GM23338 (cell line): ENCODE data around the gene SCTR. TPM values are rescaled to one million over a fixed set of nuclear protein-coding genes. Genes with fewer than 3 reads are reported as not detected.

Experiments
- ATAC-seq: fragments of 200-7000 bp; cut with Tn5 transposase; 3 replicates; pipeline ENCODE4 v1.9.1; 2020
- DNase-seq: peaks from one replicate; pipeline ENCODE4 v3.0.0-alpha.2; 2015; ENCODE audit warnings: low spot score
- H2AFZ ChIP-seq: fragments of 200-600 bp; sonication (generic); 2 replicates; pipeline ENCODE4 v1.8.0; 2016; ENCODE audit warnings: antibody characterized with exemption, mild to moderate bottlenecking, moderate library complexity
- H3F3A ChIP-seq: fragments of 200-600 bp; sonication (generic); replicated peaks from 2 replicates; pipeline ENCODE4 v1.8.0; 2017; ENCODE audit warnings: antibody characterized with exemption, mixed run types, low read depth
- H3K27ac ChIP-seq: fragments of 200-600 bp; sonication (generic); 2 replicates; pipeline ENCODE4 v1.6.1; 2016; ENCODE audit warnings: low read depth
- H3K27me3 ChIP-seq: fragments of 200-600 bp; sonication (generic); 2 replicates; pipeline ENCODE4 v1.8.0; 2016; ENCODE audit warnings: mild to moderate bottlenecking, mixed run types, moderate library complexity; ENCODE audit not compliant: insufficient read depth
- H3K36me3 ChIP-seq: fragments of 200-600 bp; sonication (generic); 2 replicates; pipeline ENCODE4 v1.8.0; 2016; ENCODE audit warnings: mild to moderate bottlenecking; ENCODE audit not compliant: insufficient read depth
- H3K4me1 ChIP-seq: fragments of 200-600 bp; sonication (generic); 2 replicates; pipeline ENCODE4 v1.8.0; 2016; ENCODE audit warnings: mild to moderate bottlenecking, moderate library complexity; ENCODE audit not compliant: insufficient read depth
- H3K4me2 ChIP-seq: fragments of 200-600 bp; sonication (generic); 2 replicates; pipeline ENCODE4 v1.7.1; 2017; ENCODE audit warnings: mixed run types
- H3K4me3 ChIP-seq: fragments of 200-600 bp; sonication (generic); 2 replicates; pipeline ENCODE4 v1.6.1; 2016; ENCODE audit warnings: mixed run types
- H3K79me2 ChIP-seq: fragments of 200-600 bp; sonication (generic); replicated peaks from 2 replicates; pipeline ENCODE4 v1.8.0; 2017; ENCODE audit warnings: mild to moderate bottlenecking; ENCODE audit not compliant: insufficient read depth
- H3K9me2 ChIP-seq: fragments of 200-600 bp; sonication (generic); 2 replicates; pipeline ENCODE4 v1.8.0; 2017; ENCODE audit not compliant: insufficient read depth
- H4K20me1 ChIP-seq: fragments of 200-600 bp; sonication (generic); replicated peaks from 2 replicates; pipeline ENCODE4 v1.8.0; 2017; ENCODE audit warnings: mild to moderate bottlenecking; ENCODE audit not compliant: insufficient read depth
- H3K27ac Mint-ChIP-seq: 2 replicates; pipeline ENCODE4 v1.8.0; 2020; ENCODE audit warnings: inconsistent platforms, mild to moderate bottlenecking, moderate library complexity, mixed read lengths
- H3K27me3 Mint-ChIP-seq: 3 replicates; pipeline ENCODE4 v1.8.0; 2022; ENCODE audit warnings: low read depth, mild to moderate bottlenecking, moderate library complexity, mixed read lengths, inconsistent platforms; ENCODE audit not compliant: insufficient read depth, poor library complexity
- H3K36me3 Mint-ChIP-seq: 3 replicates; pipeline ENCODE4 v1.8.0; 2021; ENCODE audit warnings: low read depth, mild to moderate bottlenecking, inconsistent platforms, moderate library complexity, mixed read lengths
- H3K4me1 Mint-ChIP-seq: 3 replicates; pipeline ENCODE4 v1.8.0; 2020; ENCODE audit warnings: mild to moderate bottlenecking, inconsistent platforms, mixed read lengths
- H3K4me3 Mint-ChIP-seq: 3 replicates; pipeline ENCODE4 v1.8.0; 2021; ENCODE audit warnings: moderate library complexity, mild to moderate bottlenecking, inconsistent platforms, mixed read lengths
- H3K9me3 Mint-ChIP-seq: 3 replicates; pipeline ENCODE4 v1.8.0; 2020; ENCODE audit warnings: moderate library complexity, mild to moderate bottlenecking, inconsistent platforms, mixed read lengths
- CREB1 ChIP-seq: fragments of 250-450 bp; sonication (Bioruptor Pico); IDR thresholded peaks from 2 replicates; pipeline ENCODE4 v1.5.0; 2020; ENCODE audit warnings: low read depth, mild to moderate bottlenecking, moderate library complexity
- EZH2 ChIP-seq: fragments of 200-600 bp; sonication (generic); IDR thresholded peaks from one replicate; pipeline ENCODE4 v1.8.0; 2017; ENCODE audit warnings: antibody characterized with exemption, mild to moderate bottlenecking, low read depth; ENCODE audit not compliant: unreplicated experiment
- JUNB ChIP-seq: IDR thresholded peaks from one replicate; pipeline ENCODE4 v1.6.1; 2016; ENCODE audit warnings: antibody characterized with exemption; ENCODE audit not compliant: unreplicated experiment
- NANOG ChIP-seq: IDR thresholded peaks from 2 replicates; pipeline ENCODE4 v1.6.1; 2016; ENCODE audit warnings: antibody characterized with exemption, borderline replicate concordance
- POLR2AphosphoS5 ChIP-seq: IDR thresholded peaks from 2 replicates; pipeline ENCODE4 v1.6.1; 2016; ENCODE audit warnings: antibody characterized with exemption, low read depth
- ZNF114 ChIP-seq: fragments of 250-450 bp; sonication (Bioruptor Pico); IDR thresholded peaks from 2 replicates; pipeline ENCODE4 v1.5.0; 2020; ENCODE audit warnings: mild to moderate bottlenecking, moderate library complexity
- ZNF331 ChIP-seq: fragments of 250-450 bp; sonication (Bioruptor Pico); IDR thresholded peaks from 2 replicates; pipeline ENCODE4 v1.5.0; 2020; ENCODE audit warnings: low read depth, mild to moderate bottlenecking, moderate library complexity
- polyA plus RNA-seq: library from polyadenylated mRNA; unstranded; fragments of >200 nt; fragmentation: Nextera tagmentation; extraction: Ambion mirVana; gene quantifications from 2 replicates; pipeline ENCODE4 v1.2.1, GENCODE V29; 2016
- total RNA-seq: library from RNA; depleted of rRNA; stranded (reverse); fragments of >200 nt; shearing (Covaris generic); gene quantifications from 2 replicates; pipeline ENCODE4 v1.2.3, GENCODE V29; 2014
- TF ChIP-seq, protein P1 (sequence below): fragments of 250-450 bp; sonication (Bioruptor Pico); IDR thresholded peaks from 2 replicates; pipeline ENCODE4 v1.5.0; 2020; ENCODE audit warnings: mild to moderate bottlenecking, moderate library complexity
- TF ChIP-seq, protein P2 (sequence below): IDR thresholded peaks from 2 replicates; pipeline ENCODE4 v1.6.1; 2016; ENCODE audit warnings: antibody characterized with exemption
- TF ChIP-seq, protein P3 (sequence below): IDR thresholded peaks from one replicate; pipeline ENCODE4 v1.6.1; 2018; ENCODE audit warnings: antibody characterized with exemption; ENCODE audit not compliant: unreplicated experiment

SCTR gene
- total and polyA plus RNA-seq, 2 experiments from 2014 or later, result not detected

DNA sequence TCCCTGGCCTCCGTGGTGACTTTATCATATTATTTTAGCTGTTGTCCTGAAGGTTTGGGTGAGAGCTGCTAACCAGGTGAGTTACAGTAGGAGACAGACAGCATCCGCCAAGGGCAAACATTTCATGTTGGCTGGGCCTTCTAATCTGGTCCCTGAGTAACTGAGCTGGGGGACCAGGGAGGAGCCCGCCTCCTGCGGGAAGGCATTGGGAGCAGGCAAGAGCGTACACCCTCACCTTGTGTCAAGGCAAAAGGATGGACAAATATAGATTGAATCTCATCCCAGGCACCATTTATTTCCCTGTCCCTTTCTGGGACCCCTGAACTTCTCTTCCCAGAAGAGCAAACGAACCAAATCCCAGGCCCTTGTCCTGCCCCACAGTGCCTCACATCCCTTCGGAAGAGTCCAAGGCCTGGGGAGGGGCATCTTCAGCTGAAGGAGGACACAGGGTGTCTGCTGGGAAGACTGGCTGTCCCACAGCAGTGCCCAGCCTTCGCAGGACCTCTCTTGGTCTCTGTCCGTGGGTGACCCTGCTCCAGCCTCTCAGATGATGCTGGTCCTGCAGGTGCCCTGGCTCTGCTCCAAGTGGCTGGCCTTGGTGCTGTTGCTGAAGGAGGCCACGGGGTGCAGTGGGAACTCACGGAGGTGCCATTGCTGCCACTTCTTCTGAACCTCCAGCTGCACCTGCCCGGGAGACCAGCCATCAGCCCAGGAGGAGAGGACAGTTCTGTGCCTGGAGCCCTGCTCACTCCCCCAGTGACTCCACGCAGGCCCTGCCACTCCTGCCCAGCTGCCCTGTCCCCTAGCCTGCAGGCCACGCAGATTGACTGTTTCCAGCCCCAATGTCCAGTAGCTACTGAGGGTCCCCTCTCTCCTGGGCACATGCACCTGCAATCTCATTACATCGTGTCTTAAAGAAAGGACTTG, 84.4 kb downstream of the SCTR start:
- H3K4me1 Mint-ChIP-seq, result peaks cover 17% of the 10 kb centered on the region; the same call in 2 of the 3 replicates
- Histone ChIP-seq H4K20me1 (no peaks in the 10 kb centered on the region), H3K27ac (no peak overlapping the region), H3K4me1 (peaks cover 7% of the 10 kb centered on the region; the same call in 1 of the 2 replicates), H3K36me3 (no peaks in the 10 kb centered on the region), H3F3A (no peaks in the 10 kb centered on the region), H3K4me2 (no peak overlapping the region), H3K79me2 (peaks cover 15% of the 10 kb centered on the region), H3K4me3 (no peak overlapping the region), H3K9me2 (no peaks in the 10 kb centered on the region), H3K27me3 (no peaks in the 10 kb centered on the region), H2AFZ (no peak overlapping the region)
- no peak overlapping the region for H3K4me3 Mint-ChIP-seq
- TF ChIP-seq EZH2, result no peak
- H3K9me3 Mint-ChIP-seq, result no peaks in the 10 kb centered on the region
- H3K27ac Mint-ChIP-seq, result no peak overlapping the region
- H3K36me3 Mint-ChIP-seq, result peaks cover 19% of the 10 kb centered on the region; the same call in 2 of the 3 replicates
- no peak for DNase-seq
- H3K27me3 Mint-ChIP-seq, result peaks cover 17% of the 10 kb centered on the region
- ATAC-seq, result no peak

DNA sequence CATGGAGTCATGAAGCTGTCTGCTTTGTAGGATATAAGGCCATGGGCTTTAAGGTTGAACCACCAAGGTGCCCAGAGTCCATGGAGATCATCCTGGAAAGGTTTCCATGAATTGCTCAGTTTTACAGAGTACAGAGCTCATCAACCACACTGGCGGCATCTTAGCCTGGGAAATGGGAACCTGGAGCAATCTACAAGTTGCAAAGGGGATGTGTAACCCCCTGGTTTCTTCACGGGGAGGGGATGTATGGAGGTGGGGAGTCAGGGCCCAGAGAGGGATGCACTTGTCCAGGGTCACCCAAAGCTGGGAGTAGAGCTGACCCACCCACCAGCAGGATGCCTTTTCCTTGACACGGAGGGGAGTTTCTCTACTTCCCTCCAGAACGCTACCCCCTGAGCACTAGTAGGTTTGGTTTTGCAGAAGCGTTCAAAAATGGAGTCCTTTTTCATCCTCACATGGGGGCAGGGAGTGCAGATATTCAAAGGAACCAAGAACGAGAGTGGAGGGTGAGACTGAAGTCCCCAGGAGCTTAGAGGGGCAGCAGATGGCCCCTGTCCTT, 85.5 kb downstream of the SCTR start:
- H3K4me3 ChIP-seq, result no peak overlapping the region
- H4K20me1 ChIP-seq, result no peaks in the 10 kb centered on the region
- H3K9me3 Mint-ChIP-seq, result no peaks in the 10 kb centered on the region
- no peak overlapping the region for H3K27ac ChIP-seq
- DNase-seq (no peak), ATAC-seq (no peak)
- H3K4me2 ChIP-seq, result no peak overlapping the region
- H2AFZ ChIP-seq, result no peak overlapping the region
- no peaks in the 10 kb centered on the region for H3K27me3 ChIP-seq
- peaks cover 19% of the 10 kb centered on the region; the same call in 2 of the 3 replicates for H3K36me3 Mint-ChIP-seq
- H3K27me3 Mint-ChIP-seq, result peaks cover 17% of the 10 kb centered on the region
- no peak overlapping the region for H3K4me3 Mint-ChIP-seq
- no peaks in the 10 kb centered on the region for H3K36me3 ChIP-seq
- no peaks in the 10 kb centered on the region for H3K9me2 ChIP-seq
- peaks cover 24% of the 10 kb centered on the region for H3K79me2 ChIP-seq
- H3K4me1 ChIP-seq, result peaks cover 16% of the 10 kb centered on the region
- peaks cover 26% of the 10 kb centered on the region for H3K4me1 Mint-ChIP-seq
- H3F3A ChIP-seq, result no peaks in the 10 kb centered on the region
- TF ChIP-seq, protein P1, sequence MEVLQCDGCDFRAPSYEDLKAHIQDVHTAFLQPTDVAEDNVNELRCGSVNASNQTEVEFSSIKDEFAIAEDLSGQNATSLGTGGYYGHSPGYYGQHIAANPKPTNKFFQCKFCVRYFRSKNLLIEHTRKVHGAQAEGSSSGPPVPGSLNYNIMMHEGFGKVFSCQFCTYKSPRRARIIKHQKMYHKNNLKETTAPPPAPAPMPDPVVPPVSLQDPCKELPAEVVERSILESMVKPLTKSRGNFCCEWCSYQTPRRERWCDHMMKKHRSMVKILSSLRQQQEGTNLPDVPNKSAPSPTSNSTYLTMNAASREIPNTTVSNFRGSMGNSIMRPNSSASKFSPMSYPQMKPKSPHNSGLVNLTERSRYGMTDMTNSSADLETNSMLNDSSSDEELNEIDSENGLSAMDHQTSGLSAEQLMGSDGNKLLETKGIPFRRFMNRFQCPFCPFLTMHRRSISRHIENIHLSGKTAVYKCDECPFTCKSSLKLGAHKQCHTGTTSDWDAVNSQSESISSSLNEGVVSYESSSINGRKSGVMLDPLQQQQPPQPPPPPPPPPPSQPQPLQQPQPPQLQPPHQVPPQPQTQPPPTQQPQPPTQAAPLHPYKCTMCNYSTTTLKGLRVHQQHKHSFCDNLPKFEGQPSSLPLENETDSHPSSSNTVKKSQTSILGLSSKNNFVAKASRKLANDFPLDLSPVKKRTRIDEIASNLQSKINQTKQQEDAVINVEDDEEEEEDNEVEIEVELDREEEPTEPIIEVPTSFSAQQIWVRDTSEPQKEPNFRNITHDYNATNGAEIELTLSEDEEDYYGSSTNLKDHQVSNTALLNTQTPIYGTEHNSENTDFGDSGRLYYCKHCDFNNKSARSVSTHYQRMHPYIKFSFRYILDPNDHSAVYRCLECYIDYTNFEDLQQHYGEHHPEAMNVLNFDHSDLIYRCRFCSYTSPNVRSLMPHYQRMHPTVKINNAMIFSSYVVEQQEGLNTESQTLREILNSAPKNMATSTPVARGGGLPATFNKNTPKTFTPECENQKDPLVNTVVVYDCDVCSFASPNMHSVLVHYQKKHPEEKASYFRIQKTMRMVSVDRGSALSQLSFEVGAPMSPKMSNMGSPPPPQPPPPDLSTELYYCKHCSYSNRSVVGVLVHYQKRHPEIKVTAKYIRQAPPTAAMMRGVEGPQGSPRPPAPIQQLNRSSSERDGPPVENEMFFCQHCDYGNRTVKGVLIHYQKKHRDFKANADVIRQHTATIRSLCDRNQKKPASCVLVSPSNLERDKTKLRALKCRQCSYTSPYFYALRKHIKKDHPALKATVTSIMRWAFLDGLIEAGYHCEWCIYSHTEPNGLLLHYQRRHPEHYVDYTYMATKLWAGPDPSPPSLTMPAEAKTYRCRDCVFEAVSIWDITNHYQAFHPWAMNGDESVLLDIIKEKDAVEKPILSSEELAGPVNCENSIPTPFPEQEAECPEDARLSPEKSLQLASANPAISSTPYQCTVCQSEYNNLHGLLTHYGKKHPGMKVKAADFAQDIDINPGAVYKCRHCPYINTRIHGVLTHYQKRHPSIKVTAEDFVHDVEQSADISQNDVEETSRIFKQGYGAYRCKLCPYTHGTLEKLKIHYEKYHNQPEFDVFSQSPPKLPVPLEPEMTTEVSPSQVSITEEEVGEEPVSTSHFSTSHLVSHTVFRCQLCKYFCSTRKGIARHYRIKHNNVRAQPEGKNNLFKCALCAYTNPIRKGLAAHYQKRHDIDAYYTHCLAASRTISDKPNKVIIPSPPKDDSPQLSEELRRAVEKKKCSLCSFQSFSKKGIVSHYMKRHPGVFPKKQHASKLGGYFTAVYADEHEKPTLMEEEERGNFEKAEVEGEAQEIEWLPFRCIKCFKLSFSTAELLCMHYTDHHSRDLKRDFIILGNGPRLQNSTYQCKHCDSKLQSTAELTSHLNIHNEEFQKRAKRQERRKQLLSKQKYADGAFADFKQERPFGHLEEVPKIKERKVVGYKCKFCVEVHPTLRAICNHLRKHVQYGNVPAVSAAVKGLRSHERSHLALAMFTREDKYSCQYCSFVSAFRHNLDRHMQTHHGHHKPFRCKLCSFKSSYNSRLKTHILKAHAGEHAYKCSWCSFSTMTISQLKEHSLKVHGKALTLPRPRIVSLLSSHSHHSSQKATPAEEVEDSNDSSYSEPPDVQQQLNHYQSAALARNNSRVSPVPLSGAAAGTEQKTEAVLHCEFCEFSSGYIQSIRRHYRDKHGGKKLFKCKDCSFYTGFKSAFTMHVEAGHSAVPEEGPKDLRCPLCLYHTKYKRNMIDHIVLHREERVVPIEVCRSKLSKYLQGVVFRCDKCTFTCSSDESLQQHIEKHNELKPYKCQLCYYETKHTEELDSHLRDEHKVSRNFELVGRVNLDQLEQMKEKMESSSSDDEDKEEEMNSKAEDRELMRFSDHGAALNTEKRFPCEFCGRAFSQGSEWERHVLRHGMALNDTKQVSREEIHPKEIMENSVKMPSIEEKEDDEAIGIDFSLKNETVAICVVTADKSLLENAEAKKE, result no peak
- TF ChIP-seq, protein P2, sequence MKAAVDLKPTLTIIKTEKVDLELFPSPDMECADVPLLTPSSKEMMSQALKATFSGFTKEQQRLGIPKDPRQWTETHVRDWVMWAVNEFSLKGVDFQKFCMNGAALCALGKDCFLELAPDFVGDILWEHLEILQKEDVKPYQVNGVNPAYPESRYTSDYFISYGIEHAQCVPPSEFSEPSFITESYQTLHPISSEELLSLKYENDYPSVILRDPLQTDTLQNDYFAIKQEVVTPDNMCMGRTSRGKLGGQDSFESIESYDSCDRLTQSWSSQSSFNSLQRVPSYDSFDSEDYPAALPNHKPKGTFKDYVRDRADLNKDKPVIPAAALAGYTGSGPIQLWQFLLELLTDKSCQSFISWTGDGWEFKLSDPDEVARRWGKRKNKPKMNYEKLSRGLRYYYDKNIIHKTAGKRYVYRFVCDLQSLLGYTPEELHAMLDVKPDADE, result no peak
- TF ChIP-seq POLR2AphosphoS5, result no peak
- TF ChIP-seq ZNF331 (CRISPR knock-in tag), result no peak
- no peak for TF ChIP-seq NANOG
- TF ChIP-seq, protein P3, sequence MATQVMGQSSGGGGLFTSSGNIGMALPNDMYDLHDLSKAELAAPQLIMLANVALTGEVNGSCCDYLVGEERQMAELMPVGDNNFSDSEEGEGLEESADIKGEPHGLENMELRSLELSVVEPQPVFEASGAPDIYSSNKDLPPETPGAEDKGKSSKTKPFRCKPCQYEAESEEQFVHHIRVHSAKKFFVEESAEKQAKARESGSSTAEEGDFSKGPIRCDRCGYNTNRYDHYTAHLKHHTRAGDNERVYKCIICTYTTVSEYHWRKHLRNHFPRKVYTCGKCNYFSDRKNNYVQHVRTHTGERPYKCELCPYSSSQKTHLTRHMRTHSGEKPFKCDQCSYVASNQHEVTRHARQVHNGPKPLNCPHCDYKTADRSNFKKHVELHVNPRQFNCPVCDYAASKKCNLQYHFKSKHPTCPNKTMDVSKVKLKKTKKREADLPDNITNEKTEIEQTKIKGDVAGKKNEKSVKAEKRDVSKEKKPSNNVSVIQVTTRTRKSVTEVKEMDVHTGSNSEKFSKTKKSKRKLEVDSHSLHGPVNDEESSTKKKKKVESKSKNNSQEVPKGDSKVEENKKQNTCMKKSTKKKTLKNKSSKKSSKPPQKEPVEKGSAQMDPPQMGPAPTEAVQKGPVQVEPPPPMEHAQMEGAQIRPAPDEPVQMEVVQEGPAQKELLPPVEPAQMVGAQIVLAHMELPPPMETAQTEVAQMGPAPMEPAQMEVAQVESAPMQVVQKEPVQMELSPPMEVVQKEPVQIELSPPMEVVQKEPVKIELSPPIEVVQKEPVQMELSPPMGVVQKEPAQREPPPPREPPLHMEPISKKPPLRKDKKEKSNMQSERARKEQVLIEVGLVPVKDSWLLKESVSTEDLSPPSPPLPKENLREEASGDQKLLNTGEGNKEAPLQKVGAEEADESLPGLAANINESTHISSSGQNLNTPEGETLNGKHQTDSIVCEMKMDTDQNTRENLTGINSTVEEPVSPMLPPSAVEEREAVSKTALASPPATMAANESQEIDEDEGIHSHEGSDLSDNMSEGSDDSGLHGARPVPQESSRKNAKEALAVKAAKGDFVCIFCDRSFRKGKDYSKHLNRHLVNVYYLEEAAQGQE, result no peak
- TF ChIP-seq CREB1 (CRISPR knock-in tag), result no peak
- TF ChIP-seq ZNF114 (CRISPR knock-in tag), result no peak
- TF ChIP-seq JUNB, result no peak
- H3K27ac Mint-ChIP-seq, result no peak overlapping the region
